K562 (cell line): ENCODE results near the gene FIS1. TPM values are rescaled to one million over a fixed set of nuclear protein-coding genes. Genes with fewer than 3 reads are reported as not detected.

Source experiments
- ATAC-seq: fragments of 200-7000 bp; cut with Tn5 transposase; 3 replicates; pipeline ENCODE4 v1.9.1; 2020; ENCODE audit warnings: moderate library complexity
- BruUV-seq: library from RNA; stranded (reverse); fragments of 400-500 nt; replicated peaks from 2 replicates; lab custom pipeline; 2021; lab: Mats Ljungman, UMichigan
- CTCF ChIA-PET: fragments of 300-600 bp; formaldehyde crosslinking; extraction: SDS; loops from one replicate; lab custom pipeline; 2021; ENCODE audit warnings: low intra/inter-chr PET ratio; lab: Yijun Ruan, JAX
- POLR2A ChIA-PET: fragments of 300-600, 350-650 bp; sonication (Branson Sonifier 250); formaldehyde crosslinking; extraction: SDS; loops from one replicate; lab custom pipeline; 2021; ENCODE audit warnings: antibody characterized with exemption, inconsistent platforms; lab: Yijun Ruan, JAX
- DNase-seq, 4 experiments: peaks; one replicate each; pipeline versions ENCODE4 v3.0.0 to v3.0.0-alpha.2; 2011 to 2018; ENCODE audit warnings: low spot score in 3 of 4, mixed read lengths in 3 of 4; ENCODE audit errors: extremely low read depth in 1 of 4
- FAIRE-seq: peaks from 2 replicates; lab custom pipeline; 2011; peaks lifted over from hg19 to GRCh38; lab: Jason Lieb, UNC
- H2AFZ ChIP-seq: 2 replicates; pipeline ENCODE4 v1.6.0; 2011; ENCODE audit warnings: low read depth, low read length, control low read depth, inconsistent platforms
- H3K27ac ChIP-seq: fragments of 200-600 bp; 3 replicates; pipeline ENCODE4 v1.8.0; 2011; ENCODE audit warnings: low read depth, mild to moderate bottlenecking, control low read depth, inconsistent platforms, low read length, moderate library complexity, mixed read lengths; ENCODE audit errors: extremely low read depth
- H3K27me3 ChIP-seq, 2 experiments: fragments of 300-600 bp in 1 of 2; 2 replicates in 1 of 2; 3 replicates in 1 of 2; pipeline versions ENCODE4 v1.6.0 to v1.8.0; 2011; ENCODE audit warnings: inconsistent platforms in 2 of 2, low read length in 2 of 2, mild to moderate bottlenecking in 1 of 2, mixed read lengths in 1 of 2, moderate library complexity in 1 of 2; ENCODE audit not compliant: control insufficient read depth in 2 of 2, insufficient read depth in 2 of 2
- H3K36me3 ChIP-seq: fragments of 300-600 bp; 3 replicates; pipeline ENCODE4 v1.8.0; 2011; ENCODE audit warnings: mild to moderate bottlenecking, low read length, inconsistent platforms; ENCODE audit not compliant: control insufficient read depth, insufficient read depth
- H3K4me1 ChIP-seq, 2 experiments: fragments of 200-600 bp in 1 of 2; replicated peaks in 1 of 2; 2 replicates in 1 of 2; 3 replicates in 1 of 2; pipeline versions ENCODE4 v1.5.1 to v1.8.0; 2011; ENCODE audit warnings: inconsistent platforms in 2 of 2, low read length in 2 of 2, mild to moderate bottlenecking in 1 of 2, mixed read lengths in 1 of 2, moderate library complexity in 1 of 2; ENCODE audit not compliant: control insufficient read depth in 2 of 2, insufficient read depth in 2 of 2
- H3K4me2 ChIP-seq: 2 replicates; pipeline ENCODE4 v1.6.1; 2011; ENCODE audit warnings: low read length, control low read depth, inconsistent platforms, mixed read lengths; ENCODE audit not compliant: insufficient read depth
- H3K4me3 ChIP-seq: fragments of 200-600 bp; sonication (generic), shearing (Covaris generic); 2 replicates; pipeline ENCODE4 v1.5.1; 2016; ENCODE audit warnings: control low read depth, inconsistent platforms
- H3K79me2 ChIP-seq: fragments of 200-600 bp; 3 replicates; pipeline ENCODE4 v1.8.0; 2011; ENCODE audit warnings: low read length, inconsistent platforms; ENCODE audit not compliant: control insufficient read depth, insufficient read depth
- H3K9ac ChIP-seq, 2 experiments: 2 replicates each; pipeline versions ENCODE4 v1.6.0 to v1.6.1; 2011; ENCODE audit warnings: low read depth in 2 of 2, low read length in 2 of 2, control low read depth in 1 of 2, inconsistent platforms in 1 of 2, mild to moderate bottlenecking in 1 of 2, mixed read lengths in 1 of 2; ENCODE audit not compliant: insufficient read depth in 1 of 2
- H3K9me1 ChIP-seq: one replicate; pipeline ENCODE4 v1.6.0; 2011; ENCODE audit warnings: inconsistent platforms, mild to moderate bottlenecking, low read length, moderate library complexity; ENCODE audit not compliant: control insufficient read depth, insufficient read depth
- H3K9me3 ChIP-seq: replicated peaks from 2 replicates; pipeline ENCODE4 v1.5.1; 2011; ENCODE audit warnings: low read depth, low read length, inconsistent platforms; ENCODE audit not compliant: control insufficient read depth, insufficient read depth
- H4K20me1 ChIP-seq: replicated peaks from 2 replicates; pipeline ENCODE4 v1.6.1; 2011; ENCODE audit warnings: low read length, inconsistent platforms, mixed read lengths; ENCODE audit not compliant: control insufficient read depth, insufficient read depth
- JUNB ChIP-seq: fragments of 450-650 bp; formaldehyde crosslinking; conservative IDR thresholded peaks from 2 replicates; pipeline ENCODE4 v1.4.0; 2020; ENCODE audit warnings: mild to moderate bottlenecking
- RBM25 ChIP-seq: fragments of 200-400 bp; formaldehyde crosslinking; IDR thresholded peaks from 2 replicates; pipeline ENCODE4 v1.6.1; 2018; ENCODE audit warnings: low read length, low read depth, moderate library complexity; ENCODE audit not compliant: severe bottlenecking
- ZNF134 ChIP-seq: fragments of 250-450 bp; sonication (Bioruptor Pico); conservative IDR thresholded peaks from 2 replicates; pipeline ENCODE4 v1.4.0; 2020
- ZNF395 ChIP-seq: fragments of 200-800 bp; sonication (Bioruptor generic); IDR thresholded peaks from 2 replicates; pipeline ENCODE4 v1.6.1; 2017; ENCODE audit warnings: missing genetic modification characterization, missing compliant biosample characterization
- WGBS: fragments of 100-300 bp; shearing (Covaris generic); methylation state at CpG from one replicate; pipeline ENCODE4 v1.1.6; 2016; ENCODE audit warnings: low coverage, mixed read lengths; ENCODE audit not compliant: insufficient coverage; ENCODE audit errors: missing lambda C conversion rate; 5-methylcytosine and 5-hydroxymethylcytosine counted together
- in situ Hi-C: fragments of 300-500 bp; cut with MboI; formaldehyde crosslinking; loops from 4 replicates; pipeline ENCODE4 v1.15.0; 2018; ENCODE audit warnings: inconsistent platforms, mixed read lengths
- intact Hi-C: fragments of 100-400 bp; cut with micrococcal nuclease; formaldehyde crosslinking; loops from 2 replicates; pipeline ENCODE4 v1.14.2; 2022
- polyA plus RNA-seq, 8 experiments: library from polyadenylated mRNA; depleted of rRNA in 4 of 8; stranded (reverse) in 5 of 8; unstranded in 3 of 8; fragments of >200 nt; fragmentation: Nextera tagmentation in 2 of 8; fragmentation: Illumina TruSeq in 1 of 8; extraction: Ambion mirVana in 2 of 8; extraction: Trizol in 1 of 8; gene quantifications; 2 replicates each; pipeline versions ENCODE4 v1.2.1 to v1.2.3, GENCODE V29; 2011 to 2014; ENCODE audit warnings: inconsistent platforms in 1 of 8, missing spikeins in 1 of 8
- total RNA-seq, 7 experiments: library from RNA; depleted of rRNA in 6 of 7; stranded (reverse); fragments of >200 nt in 6 of 7; fragmentation: Illumina TruSeq in 2 of 7; extraction: Trizol in 2 of 7; gene quantifications; 2 replicates each; pipeline versions ENCODE4 v1.2.1 to v1.2.3, GENCODE V29; 2011 to 2021; ENCODE audit warnings: low replicate concordance in 1 of 7

FIS1 gene
- total and polyA plus RNA-seq, 9 of the 15 experiments (the other 6 are each of a cell fraction or from before 2014, with no cell fraction given) = 86.0 to 257 (median 144) TPM

DNA sequence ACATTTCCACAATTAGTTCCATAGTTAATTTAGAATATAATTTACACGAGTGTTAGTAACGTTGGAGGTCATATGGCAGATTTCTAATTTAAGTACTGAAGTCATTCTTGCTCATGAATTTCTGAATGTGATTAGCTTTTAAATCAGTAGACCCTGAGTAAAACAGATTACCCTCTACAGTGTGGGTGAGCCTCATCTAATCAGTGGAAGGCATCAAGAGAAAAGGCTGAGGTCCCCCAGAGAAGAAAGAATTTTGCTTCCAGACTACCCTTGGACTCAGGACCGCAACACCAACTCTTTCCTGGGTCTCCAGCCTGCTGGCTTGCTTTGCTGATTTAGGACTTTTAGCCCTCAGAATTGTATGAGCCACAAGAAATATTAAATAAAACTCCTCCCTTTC, 43.6 kb upstream of the FIS1 start:
- H3K9me3 ChIP-seq = no peaks in the 10 kb centered on the region
- TF ChIP-seq ZNF395 (CRISPR knock-in tag) = no peak
- no peak for TF ChIP-seq JUNB (CRISPR knock-in tag)
- peak; percentile 39 for TF ChIP-seq RBM25
- peak; percentile 89 for TF ChIP-seq ZNF134 (CRISPR knock-in tag)
- H3K79me2 ChIP-seq = no peaks in the 10 kb centered on the region
- no peaks in the 10 kb centered on the region for H3K4me1 ChIP-seq
- H3K4me3 ChIP-seq = no peak overlapping the region
- CTCF ChIA-PET = interaction anchor here (0.7 kb wide), 1 partner anchor 152 kb away, joined by 4 read pairs; no protein-coding TSS in a partner anchor
- H3K9ac ChIP-seq = no peak overlapping the region
- no peak overlapping the region for H3K4me2 ChIP-seq
- no peak for ATAC-seq
- in situ Hi-C loops = loop anchor here (5.0 to 25.0 kb wide), 2 partner anchors 376 to 1306 kb away; no protein-coding TSS in a partner anchor
- H2AFZ ChIP-seq = no peak overlapping the region
- intact Hi-C loops = loop anchor here (10.0 kb wide), 1 partner anchor 214 kb away; no protein-coding TSS in a partner anchor
- DNase-seq = no peak
- no peaks in the 10 kb centered on the region for H3K36me3 ChIP-seq
- POLR2A ChIA-PET = no interaction called here
- FAIRE-seq = no peak
- H3K27ac ChIP-seq = no peak overlapping the region
- H3K27me3 ChIP-seq = peaks cover 0 to 43% of the 10 kb centered on the region in 2 experiments; a peak in 4 of 5 replicates
- WGBS = 0% methylated on average over 3 of the region's 3 CpGs
- H4K20me1 ChIP-seq = no peaks in the 10 kb centered on the region
- no TSS peak for BruUV-seq
- no peaks in the 10 kb centered on the region for H3K9me1 ChIP-seq
